HG03469 (cell line): Measurements from ENCODE around the gene INSR.
"Not testable (repeated sequence)": the region's sequence is repeated elsewhere in the genome, so short reads cannot be mapped to it uniquely, and the experiment has no call there.

ENCODE experiments used
- ATAC-seq: cut with Tn5 transposase; IDR thresholded peaks from one replicate; pipeline ENCODE4 v1.9.1; 2021; ENCODE audit warnings: mild to moderate bottlenecking, moderate library complexity, moderate number of reproducible peaks; ENCODE audit not compliant: unreplicated experiment

The INSR gene

DNA sequence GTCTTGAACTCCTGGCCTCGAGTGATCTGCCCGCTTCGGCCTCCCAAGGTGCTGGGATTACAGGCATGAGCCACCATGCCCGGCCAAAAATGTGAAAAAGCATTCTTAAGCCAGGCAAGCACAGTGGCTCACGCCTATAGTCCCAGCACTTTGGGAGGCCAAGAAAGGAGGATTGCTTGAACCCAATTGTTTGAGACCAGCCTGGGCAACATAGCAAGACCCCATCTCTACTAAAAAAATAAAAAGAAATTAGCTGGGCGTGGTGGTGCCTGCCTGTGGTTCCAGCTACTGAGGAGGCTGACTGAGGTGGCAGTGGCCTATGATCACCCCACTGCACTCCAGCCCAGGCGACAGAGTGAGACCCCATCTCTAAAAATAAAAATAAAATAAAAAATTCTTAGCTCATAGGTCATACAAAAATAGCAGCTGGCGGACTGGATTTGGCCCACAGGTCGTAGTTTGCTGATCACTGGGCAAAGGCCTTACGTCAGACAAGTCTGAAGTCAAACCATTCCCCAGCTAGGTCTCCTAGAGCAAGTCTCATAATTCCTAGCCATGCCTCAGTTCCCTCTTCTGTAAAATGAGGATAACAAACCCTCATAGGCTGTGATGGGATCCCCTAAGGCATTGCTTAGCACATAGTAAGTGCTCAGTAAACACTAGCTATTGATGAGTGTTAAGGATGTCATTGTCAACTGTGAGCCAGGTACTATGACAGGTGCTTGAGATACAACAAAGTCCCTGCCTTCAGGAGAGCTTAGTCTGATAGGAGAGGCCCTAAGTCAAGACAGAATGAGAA, 36.0 kb downstream of the INSR start:
- ATAC-seq: no peak

DNA sequence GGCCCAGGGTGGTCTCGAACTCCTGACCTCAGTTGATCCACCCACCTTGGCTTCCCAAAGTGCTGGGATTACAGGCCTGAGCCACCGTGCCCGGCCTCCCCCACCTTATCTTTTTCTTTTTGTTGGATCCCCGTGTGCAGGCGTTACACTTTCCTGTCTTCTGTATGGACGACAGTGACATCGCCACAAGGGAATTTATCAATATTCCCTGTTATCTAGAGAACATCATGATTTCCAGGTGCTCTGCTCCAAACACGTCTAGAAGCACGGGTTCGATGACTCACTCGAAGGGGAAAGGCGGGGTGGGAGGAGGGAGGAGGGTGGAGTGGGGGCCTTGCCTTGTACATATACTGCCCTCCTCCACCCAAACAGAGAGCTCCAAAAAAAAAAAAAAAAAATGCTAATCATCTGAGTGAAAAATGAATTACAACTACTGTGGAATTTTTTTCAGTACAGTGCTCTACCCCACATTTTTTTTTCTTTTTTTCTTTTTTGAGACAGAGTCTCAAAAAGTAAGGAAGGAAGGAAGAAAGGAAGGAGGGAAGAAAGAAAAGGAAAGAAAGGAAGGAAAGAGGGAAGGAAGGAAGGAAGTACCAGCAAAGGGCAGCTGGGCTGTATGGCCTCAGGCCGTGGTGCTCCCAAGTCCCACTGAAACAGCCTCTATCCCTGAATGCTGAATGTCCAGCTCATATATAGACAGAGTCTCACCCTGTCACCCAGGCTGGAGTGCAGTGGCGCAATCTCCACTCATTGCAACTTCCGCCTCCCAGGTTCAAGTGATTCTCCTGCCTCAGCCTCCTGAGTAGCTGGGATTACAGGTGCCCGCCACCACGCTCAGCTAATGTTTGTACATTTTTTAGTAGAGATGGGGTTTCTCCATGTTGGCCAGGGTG, 36.8 kb downstream of the INSR start:
- no peak for ATAC-seq

DNA sequence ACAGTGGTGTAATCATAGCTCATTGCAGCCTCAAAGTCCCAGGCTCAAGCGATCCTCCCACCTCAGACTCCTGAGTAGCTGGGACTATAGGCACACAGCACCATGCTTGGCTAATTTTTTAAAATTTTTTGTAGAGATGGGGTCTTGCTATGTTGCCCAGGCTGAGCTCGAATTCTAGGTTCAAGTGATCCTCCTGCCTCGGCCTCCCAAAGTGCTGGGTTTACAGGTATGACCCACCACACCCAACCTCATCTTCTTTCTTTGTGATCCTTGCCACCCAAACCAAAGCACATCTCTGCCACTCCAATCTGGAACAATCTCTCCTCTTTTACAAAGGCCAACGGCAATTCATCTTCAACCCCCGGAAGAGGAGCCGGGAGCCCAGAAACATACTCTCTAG, 38.6 kb downstream of the INSR start:
- no peak for ATAC-seq

DNA sequence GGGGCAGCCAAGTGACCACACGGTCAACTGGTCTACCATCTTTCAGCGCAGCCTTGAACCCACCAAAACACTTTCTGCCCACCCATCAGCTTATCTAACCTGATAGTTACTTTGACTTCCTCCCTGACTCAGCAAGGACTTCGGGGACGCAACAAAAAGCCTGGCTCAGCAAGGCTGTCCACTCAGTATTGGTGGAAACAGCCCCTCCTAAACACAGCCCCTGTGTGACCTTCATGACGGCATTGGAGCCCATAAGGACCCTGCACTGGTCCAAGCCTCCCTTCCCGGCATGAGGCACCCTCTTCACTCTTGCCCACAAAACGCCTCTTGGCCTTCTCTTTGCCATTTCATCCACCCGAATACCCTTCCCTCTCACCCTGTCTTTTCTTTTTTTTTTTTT, 39.1 kb downstream of the INSR start:
- ATAC-seq: no peak

DNA sequence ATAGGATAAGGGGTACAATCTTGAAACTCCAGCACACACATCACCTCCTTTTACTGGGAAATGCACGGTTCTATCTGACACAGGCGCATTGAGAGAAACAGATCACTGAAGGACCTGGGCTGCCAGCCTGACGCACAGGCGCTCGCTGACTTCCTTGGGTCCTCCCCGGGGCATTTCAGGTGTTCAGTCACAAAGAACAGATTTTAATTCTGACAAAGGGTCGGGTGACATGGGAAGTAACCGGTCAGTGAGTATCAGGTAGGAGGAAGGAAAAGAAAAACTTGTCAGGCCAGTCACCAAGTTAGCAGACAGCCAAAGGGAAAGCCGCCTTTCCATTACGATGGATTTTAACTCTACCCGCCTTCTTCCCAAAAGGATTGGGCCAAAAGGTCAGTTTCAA, 39.6 kb downstream of the INSR start:
- ATAC-seq: no peak

DNA sequence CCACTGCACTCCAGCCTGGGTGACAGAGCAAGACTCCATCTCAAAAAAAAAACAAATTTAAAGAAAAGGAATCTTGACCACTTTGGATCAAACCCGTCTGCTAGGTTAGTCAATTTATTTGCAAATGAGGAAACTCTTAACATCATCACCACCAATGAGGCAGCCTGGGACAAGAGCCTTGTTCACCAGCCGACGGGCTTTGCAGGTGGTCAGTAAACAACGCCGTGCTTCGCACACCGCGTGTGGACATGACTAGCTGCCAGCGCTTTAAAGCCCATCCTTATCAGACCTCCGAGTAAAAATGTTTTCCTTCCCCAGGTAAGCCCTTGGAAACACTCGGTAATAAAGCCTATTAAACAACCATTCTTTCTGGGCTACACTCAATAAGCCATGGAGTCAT, 41.9 kb downstream of the INSR start:
- ATAC-seq: no peak

DNA sequence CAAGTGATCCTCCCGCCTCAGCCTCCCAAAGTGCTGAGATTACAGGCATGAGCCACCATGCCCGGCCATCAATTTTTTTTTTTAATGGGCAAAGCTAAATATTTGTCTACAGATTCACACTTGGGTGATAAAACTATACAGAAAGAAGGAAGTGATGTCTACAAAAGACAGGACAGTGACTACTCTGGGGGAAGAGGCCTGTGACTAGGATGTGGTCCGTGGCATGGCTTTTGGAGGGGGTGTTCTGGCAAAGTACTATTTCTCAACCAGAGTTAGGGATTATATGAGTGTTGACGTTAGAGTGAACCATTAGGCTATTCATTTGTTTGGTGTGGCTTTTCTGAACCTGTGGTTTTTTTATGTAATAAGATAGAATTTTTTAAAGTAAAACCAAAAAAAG, 42.7 kb downstream of the INSR start:
- no peak for ATAC-seq

DNA sequence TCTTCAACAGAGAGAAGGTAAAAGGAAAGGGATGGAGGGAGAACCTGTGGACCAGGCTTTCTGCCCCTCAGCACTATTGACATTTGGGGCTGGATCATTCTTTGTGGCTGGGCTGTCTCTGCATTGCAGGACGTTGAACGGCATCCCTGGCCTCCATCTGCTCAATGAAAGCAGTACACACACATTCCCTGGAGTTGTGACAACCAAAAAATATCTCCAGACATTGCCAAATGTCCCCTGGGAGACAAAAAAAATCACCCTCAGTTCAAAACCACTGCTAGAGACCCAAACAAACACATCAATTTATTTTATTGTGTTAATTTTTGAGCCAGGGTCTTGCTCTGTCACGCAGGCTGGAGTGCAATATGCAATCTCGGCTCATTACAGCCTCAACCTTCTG, 43.3 kb downstream of the INSR start:
- ATAC-seq: no peak

DNA sequence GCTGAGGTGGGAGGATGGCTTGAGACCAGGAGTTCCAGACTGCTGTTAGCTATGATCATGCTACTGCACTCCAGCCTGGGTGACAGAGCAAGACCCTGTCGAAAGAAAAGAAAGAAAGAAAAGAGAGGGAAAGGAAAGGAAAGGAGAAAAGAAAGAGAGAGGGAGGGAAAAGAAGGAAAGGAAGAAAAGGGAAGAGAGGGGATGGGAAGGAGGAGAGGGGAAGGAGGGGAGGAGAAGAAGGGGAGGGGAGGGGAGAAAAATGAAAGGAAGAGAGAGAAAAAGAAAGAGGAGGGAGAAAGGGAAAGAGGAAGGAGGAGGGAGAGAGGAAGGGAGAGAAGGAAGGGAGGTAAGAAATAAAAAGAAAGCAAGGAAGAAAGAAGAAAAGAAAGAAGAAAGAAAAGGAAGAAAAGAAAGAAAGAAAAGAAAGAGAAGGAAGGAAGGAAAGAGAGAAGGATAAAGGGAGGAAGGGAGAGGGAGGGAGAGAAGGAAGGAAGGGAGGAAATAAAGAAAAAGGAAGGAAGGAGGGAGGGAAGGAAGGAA, 44.1 kb downstream of the INSR start:
- ATAC-seq: no peak

DNA sequence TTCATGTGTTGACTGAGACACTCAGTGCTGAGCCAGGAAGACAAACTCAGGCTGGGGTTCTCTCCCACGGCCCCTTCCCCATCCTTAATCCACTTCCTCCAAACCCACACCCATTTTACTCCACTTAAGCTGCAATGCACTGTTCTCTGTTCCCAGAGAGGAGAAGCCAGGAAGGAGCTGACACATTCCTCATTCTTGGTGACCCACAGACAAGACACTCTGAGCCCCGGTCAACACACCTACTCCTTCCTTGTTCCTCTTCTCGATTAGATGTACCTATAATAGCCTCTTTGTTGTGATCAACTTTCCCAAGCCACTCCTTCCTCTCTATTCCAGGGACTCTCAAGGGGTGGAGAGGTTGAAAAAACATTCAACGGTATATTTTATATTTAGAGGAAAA, 47.1 kb downstream of the INSR start:
- ATAC-seq: no peak

DNA sequence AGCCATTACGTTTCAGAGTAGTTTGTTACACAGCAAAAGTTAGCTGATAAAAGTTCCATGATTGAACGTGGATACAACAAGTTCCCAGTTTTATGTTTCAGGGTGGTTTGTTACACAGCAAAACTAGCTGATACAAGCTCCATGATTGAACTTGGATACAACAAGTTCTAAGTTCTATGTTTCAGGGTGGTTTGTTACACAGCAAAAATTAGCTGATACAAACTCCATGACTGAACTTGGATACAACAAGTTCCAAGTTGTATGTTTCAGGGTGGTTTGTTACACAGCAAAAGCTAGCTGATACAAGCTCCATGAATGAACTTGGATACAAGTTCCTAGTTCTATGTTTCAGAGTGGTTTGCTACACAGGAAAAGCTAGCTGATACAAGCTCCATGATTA, 47.6 kb downstream of the INSR start:
- no peak for ATAC-seq

DNA sequence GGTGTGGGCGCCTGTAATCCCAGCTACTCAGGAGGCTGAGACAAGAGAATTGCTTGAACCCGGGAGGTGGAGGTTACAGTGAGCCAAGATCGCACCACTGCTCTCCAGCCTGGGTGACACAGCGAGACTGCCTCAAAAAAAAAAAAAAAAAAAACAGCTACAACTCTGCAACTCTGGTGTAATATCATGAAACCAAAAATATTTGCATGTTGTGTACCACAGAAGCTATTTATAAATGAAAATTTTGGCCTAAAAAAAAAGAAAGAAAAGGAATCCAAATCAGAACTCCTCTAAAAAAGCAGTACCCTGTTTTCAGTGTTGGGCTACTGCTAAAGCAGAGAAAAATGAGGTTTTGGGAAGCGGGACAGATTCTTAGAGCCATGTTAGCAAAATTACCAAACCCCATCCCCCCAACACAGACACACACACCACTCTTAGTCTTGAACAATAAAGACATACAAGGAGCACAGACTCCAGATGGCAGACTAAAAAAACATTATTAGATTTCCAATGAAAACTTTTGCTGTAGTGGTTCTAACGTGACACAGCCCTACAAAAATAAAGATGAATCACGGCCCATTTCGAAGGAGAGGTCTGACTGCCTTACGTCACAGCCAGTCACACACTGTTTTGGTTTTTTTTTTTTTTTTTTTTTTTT, 51.5 kb downstream of the INSR start:
- no peak for ATAC-seq

DNA sequence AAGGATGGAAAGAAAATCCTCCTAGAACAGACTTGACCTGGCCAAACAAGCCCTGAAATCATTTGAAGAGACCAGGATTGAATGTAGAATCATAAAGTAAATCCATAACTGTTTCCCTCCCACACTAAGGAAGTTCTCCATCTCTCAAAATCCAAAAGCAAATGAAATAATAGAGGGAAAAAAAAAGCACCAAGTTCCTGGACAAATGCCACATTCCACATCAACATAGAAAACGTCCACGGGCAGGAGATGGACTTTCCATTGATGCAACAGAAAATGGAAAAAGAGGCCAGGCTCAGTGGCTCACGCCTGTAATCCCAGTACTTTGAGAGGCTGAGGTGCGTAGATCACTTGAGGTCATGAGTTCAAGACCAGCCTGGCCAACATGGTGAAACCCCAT, 56.2 kb downstream of the INSR start:
- no peak for ATAC-seq

DNA sequence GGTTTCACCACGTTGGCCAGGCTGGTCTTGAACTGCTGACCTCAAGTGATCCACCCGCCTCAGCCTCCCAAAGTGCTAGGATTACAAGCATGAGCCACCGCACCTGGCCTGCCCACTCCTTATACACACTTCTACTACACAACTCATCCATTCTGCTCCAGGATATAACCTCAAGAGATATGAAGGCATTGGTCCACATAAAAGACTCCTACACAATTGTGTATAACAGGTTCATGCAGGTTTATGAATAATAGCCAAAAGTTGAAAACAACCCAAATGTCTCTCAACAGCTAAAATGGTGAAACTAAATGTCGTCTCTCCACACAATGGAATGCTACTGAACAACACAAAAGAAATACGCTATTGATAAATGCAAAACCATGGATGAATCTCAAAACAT, 58.1 kb downstream of the INSR start:
- ATAC-seq: no peak

DNA sequence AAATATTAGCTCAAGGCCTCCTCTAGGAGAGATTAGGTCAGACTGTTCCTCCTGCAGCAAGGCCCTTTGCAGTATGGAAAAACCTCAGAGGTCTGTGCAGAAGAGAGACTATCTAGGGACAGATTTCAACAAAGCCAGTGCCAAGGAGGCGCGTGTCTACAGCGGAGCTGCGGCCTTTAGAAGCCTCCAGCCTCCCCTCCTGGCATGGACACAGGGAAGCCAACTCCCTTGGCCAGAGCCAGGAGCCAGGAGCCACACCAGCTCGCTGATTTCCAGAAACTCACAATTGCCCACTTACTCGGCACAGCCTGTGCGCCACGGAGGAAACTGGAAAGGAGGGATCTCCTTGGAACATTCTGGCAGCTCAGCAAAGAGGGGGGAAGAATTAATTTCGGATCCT, 63.4 kb downstream of the INSR start:
- no peak for ATAC-seq

DNA sequence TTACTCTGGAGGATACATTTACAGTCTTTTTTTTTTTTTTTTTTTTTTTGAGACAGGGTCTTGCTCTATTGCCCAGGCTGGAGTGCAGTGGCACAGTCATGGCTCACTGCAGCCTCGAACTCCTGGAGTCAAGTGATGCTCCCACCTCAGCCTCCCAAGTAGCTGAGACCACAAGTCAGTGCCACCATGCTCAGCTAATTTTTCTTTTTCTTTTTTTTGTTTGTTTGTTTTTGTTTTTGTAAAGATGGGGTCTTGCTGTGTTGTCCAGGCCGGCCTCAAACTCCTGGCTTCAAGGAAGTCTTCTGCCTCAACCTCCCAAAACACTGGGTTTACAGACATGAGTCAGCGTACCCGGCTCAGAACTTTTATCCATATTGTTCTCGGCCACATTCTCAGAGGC, 64.5 kb downstream of the INSR start:
- ATAC-seq: no peak

DNA sequence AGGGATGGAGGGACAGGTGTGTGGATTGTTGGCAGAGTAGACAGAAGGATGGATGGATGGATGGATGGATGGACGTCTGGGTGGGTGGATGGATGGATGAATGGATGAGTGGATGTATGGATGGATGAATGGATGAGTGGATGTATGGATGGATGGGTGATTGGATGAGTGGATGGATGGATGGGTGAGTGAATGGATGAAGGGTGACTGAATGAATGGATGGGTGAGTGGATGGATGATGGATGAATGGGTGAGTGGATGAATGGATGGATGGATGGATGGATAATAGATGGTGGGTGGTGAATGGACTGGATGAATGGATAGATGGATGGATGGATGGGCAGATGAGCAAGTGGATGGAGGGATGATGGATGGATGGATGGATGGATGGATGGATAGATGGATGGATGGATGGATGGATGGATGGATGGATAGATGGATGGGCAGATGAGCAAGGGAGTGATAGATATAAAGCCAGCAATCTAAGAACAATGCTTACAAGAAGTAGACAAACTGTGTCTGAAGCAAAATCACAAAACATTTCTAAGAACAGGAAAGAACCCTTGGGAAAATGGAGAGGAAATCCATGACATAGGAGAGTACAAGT, 65.2 kb downstream of the INSR start:
- ATAC-seq: no peak

DNA sequence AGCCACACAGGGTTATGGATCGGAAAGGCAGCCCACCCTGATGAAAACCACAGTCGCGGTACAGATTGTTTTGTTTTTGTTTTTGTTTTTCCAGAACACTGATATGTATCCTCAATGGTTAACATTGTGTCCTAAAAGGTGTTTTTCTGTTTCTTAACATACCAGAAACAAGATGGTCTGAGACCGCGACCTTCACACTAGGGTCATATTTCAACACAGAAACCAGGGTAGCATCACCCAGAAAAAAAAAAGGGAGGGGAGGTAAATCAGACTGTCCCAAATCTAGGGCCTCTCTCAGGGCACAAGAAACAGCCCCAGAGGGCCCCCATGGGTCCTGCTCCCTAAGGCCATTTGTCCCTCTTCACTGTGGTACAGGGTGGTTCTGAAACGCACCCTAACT, 66.5 kb downstream of the INSR start:
- ATAC-seq: no peak

DNA sequence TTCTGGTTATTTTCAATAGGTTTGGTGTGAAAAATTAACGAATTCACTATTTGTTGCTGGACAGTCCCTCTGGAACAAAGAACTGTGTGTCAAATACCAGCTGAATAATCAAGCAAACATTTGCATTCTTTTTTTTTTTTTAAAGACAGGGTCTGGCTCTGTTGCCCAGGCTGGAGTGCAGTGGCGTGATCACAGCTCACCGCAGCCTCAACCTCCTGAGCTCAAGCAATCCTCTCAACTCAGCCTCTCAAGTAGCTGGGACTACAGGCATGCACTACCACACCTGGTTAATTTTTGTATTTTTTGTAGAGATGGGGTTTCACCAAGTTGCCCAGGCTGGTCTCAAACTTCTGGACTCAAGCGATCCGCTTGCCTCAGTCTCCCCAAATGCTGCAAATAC, 67.1 kb downstream of the INSR start:
- ATAC-seq: not testable (repeated sequence)

DNA sequence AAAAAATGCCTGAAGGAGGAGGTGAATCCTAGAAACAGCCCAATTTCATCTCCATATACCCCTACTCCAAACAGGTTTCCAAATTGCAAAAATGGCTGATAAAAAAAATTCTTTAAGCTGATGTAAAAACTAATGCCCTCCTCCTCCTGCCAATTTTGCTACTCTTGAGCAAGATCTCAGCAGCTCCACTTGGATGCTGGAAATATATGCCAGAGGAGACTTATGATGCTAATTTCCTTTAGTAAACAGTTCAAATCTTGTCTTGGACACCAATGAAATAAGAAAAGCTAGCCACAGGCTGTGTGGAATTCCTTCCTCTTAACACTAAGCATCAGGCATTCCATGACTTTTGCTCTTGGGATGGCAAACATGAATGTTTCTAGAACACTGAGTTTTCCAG, 67.5 kb downstream of the INSR start:
- no peak for ATAC-seq

DNA sequence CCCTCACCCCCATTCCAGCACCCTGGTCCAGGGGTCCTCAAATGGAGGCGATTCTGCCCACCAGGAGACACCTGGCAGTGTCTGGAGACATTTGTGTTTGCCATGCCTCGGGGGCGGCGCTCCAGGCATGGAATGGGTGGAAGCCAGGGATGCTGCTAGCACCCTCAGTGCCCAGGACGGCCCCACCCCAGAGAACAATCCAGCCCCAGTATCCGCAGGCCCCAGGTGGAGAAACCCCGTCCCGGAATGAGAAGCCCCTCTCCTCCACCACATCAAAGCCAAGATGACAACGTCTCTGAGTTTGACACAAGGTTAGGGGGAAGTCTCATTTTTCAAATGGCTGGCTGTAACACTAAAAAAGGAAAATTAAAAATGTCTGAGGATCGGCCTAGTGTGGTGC, 68.5 kb downstream of the INSR start:
- no peak for ATAC-seq
